Measurements from ENCODE around the gene AOPEP. TPM values are rescaled to one million over a fixed set of nuclear protein-coding genes. Genes with fewer than 3 reads are reported as not detected.

The AOPEP gene
- total and polyA plus RNA-seq, 9 of the 15 experiments (the other 6 are each of a cell fraction or from before 2014, with no cell fraction given), result 4.5 to 19.3 (median 13.5) TPM

DNA sequence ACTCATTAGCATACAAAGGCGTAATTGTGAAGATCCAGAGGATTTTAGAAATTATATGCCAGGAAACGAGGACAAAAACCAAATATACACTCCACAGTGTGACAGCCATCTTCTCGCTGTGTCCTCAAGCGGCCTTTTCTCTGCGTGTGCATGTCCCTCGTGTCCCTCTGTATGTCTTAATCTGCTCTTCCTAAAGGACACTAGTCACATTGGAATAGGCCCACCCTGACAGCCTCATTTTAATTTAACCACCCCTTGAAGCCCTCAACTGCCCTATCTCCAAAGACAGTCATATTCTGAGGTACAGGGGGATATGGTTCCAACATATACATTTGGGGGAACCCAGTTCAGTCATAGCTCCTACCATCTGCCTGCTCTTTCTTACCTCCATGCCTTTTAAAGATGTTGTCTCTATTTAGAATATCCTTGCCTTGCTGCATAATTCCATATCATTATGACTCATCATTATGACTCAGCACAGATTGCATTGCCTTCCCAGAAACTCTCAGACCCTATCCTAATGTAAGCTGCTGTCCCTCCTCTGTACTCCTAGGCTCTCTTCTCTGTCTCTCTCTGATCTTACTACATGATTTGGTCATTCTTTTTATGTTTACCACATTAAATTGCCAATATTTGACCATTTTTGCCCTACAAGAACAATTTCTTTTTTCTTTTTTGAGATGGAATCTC lies 210.9 kb downstream of the AOPEP start (continued):
- TF ChIP-seq, protein P1, sequence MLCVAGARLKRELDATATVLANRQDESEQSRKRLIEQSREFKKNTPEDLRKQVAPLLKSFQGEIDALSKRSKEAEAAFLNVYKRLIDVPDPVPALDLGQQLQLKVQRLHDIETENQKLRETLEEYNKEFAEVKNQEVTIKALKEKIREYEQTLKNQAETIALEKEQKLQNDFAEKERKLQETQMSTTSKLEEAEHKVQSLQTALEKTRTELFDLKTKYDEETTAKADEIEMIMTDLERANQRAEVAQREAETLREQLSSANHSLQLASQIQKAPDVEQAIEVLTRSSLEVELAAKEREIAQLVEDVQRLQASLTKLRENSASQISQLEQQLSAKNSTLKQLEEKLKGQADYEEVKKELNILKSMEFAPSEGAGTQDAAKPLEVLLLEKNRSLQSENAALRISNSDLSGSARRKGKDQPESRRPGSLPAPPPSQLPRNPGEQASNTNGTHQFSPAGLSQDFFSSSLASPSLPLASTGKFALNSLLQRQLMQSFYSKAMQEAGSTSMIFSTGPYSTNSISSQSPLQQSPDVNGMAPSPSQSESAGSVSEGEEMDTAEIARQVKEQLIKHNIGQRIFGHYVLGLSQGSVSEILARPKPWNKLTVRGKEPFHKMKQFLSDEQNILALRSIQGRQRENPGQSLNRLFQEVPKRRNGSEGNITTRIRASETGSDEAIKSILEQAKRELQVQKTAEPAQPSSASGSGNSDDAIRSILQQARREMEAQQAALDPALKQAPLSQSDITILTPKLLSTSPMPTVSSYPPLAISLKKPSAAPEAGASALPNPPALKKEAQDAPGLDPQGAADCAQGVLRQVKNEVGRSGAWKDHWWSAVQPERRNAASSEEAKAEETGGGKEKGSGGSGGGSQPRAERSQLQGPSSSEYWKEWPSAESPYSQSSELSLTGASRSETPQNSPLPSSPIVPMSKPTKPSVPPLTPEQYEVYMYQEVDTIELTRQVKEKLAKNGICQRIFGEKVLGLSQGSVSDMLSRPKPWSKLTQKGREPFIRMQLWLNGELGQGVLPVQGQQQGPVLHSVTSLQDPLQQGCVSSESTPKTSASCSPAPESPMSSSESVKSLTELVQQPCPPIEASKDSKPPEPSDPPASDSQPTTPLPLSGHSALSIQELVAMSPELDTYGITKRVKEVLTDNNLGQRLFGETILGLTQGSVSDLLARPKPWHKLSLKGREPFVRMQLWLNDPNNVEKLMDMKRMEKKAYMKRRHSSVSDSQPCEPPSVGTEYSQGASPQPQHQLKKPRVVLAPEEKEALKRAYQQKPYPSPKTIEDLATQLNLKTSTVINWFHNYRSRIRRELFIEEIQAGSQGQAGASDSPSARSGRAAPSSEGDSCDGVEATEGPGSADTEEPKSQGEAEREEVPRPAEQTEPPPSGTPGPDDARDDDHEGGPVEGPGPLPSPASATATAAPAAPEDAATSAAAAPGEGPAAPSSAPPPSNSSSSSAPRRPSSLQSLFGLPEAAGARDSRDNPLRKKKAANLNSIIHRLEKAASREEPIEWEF (CRISPR knock-in tag; IDR thresholded peaks at IDR 0.05), result no peak
- TF ChIP-seq HDAC1 (IDR thresholded peaks at IDR 0.05) (peak in 1 of 2 experiments; percentile 78; a peak in 2 of 4 replicates), GABPB2 (CRISPR knock-in tag; conservative IDR thresholded peaks at IDR 0.05) (no peak), TARDBP (IDR thresholded peaks at IDR 0.05) (no peak), MAFG (tag; conservative IDR thresholded peaks at IDR 0.05) (peak; percentile 99), EP400 (IDR thresholded peaks at IDR 0.05) (peak; percentile 39), FOXK2 (conservative IDR thresholded peaks at IDR 0.05 in 1 of 2, IDR thresholded peaks at IDR 0.05 in 1 of 2; ENCODE audit: low read depth in 2 of 2) (peak in 1 of 2 experiments; percentile 43; a peak in 1 of 4 replicates), GATAD2B (IDR thresholded peaks at IDR 0.05; ENCODE audit: borderline replicate concordance) (peak; percentile 68; the same call in 1 of the 2 replicates), TSC22D4 (tag; IDR thresholded peaks at IDR 0.05) (no peak)
- TF ChIP-seq, protein P2, sequence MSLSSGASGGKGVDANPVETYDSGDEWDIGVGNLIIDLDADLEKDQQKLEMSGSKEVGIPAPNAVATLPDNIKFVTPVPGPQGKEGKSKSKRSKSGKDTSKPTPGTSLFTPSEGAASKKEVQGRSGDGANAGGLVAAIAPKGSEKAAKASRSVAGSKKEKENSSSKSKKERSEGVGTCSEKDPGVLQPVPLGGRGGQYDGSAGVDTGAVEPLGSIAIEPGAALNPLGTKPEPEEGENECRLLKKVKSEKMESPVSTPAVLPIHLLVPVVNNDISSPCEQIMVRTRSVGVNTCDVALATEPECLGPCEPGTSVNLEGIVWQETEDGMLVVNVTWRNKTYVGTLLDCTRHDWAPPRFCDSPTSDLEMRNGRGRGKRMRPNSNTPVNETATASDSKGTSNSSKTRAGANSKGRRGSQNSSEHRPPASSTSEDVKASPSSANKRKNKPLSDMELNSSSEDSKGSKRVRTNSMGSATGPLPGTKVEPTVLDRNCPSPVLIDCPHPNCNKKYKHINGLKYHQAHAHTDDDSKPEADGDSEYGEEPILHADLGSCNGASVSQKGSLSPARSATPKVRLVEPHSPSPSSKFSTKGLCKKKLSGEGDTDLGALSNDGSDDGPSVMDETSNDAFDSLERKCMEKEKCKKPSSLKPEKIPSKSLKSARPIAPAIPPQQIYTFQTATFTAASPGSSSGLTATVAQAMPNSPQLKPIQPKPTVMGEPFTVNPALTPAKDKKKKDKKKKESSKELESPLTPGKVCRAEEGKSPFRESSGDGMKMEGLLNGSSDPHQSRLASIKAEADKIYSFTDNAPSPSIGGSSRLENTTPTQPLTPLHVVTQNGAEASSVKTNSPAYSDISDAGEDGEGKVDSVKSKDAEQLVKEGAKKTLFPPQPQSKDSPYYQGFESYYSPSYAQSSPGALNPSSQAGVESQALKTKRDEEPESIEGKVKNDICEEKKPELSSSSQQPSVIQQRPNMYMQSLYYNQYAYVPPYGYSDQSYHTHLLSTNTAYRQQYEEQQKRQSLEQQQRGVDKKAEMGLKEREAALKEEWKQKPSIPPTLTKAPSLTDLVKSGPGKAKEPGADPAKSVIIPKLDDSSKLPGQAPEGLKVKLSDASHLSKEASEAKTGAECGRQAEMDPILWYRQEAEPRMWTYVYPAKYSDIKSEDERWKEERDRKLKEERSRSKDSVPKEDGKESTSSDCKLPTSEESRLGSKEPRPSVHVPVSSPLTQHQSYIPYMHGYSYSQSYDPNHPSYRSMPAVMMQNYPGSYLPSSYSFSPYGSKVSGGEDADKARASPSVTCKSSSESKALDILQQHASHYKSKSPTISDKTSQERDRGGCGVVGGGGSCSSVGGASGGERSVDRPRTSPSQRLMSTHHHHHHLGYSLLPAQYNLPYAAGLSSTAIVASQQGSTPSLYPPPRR (CRISPR knock-in tag; IDR thresholded peaks at IDR 0.05; ENCODE audit: borderline replicate concordance), result no peak
- TF ChIP-seq, protein P3, sequence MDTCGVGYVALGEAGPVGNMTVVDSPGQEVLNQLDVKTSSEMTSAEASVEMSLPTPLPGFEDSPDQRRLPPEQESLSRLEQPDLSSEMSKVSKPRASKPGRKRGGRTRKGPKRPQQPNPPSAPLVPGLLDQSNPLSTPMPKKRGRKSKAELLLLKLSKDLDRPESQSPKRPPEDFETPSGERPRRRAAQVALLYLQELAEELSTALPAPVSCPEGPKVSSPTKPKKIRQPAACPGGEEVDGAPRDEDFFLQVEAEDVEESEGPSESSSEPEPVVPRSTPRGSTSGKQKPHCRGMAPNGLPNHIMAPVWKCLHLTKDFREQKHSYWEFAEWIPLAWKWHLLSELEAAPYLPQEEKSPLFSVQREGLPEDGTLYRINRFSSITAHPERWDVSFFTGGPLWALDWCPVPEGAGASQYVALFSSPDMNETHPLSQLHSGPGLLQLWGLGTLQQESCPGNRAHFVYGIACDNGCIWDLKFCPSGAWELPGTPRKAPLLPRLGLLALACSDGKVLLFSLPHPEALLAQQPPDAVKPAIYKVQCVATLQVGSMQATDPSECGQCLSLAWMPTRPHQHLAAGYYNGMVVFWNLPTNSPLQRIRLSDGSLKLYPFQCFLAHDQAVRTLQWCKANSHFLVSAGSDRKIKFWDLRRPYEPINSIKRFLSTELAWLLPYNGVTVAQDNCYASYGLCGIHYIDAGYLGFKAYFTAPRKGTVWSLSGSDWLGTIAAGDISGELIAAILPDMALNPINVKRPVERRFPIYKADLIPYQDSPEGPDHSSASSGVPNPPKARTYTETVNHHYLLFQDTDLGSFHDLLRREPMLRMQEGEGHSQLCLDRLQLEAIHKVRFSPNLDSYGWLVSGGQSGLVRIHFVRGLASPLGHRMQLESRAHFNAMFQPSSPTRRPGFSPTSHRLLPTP (IDR thresholded peaks at IDR 0.05; ENCODE audit: borderline replicate concordance, extremely low read depth, insufficient read length), result no peak
- TF ChIP-seq, protein P4, sequence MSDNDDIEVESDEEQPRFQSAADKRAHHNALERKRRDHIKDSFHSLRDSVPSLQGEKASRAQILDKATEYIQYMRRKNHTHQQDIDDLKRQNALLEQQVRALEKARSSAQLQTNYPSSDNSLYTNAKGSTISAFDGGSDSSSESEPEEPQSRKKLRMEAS (CRISPR knock-in tag; IDR thresholded peaks at IDR 0.05), result no peak

All from K562 (cell line).